ENCODE results near the gene SHISA7. TPM values are rescaled to one million over a fixed set of nuclear protein-coding genes. Genes with fewer than 3 reads are reported as not detected.

SHISA7 gene
- total RNA-seq, 1 experiment from 2014 or later, result not detected

DNA sequence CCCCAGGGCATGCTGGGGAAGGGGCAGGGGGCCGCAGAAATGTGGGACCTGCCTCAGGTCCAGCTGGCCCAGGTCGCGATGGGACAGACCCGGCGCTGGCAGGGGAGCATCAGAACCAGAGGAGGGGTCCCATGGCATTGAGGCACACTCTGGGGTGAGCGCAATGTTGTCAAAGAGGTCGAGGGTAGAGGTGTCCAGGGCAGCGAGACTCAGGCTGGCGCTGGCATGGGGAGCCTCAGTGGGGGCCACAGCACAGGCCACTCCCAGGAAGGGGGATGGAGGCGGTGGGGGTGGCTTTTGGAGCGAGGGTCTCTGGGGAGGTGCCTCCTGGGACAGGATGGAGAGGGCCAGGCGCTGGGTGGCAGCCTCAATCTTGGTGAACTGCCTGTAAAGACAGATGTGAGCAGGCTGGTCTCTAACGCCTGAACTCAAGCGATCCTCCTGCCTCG is 20.5 kb upstream of the SHISA7 start:
- intact Hi-C loops (cut with micrococcal nuclease; ENCODE audit: unreplicated experiment), result no loop called here
- BruUV-seq (replicated peaks), result no TSS peak
- Mint-ChIP-seq H3K9me3 (ENCODE audit: unreplicated experiment) (no peaks in the 10 kb centered on the region), H3K27ac (ENCODE audit: unreplicated experiment) (no peak overlapping the region), H3K36me3 (ENCODE audit: insufficient read depth, unreplicated experiment) (peaks cover 20% of the 10 kb centered on the region), H3K4me1 (ENCODE audit: low read depth, unreplicated experiment) (peaks cover 11% of the 10 kb centered on the region), H3K27me3 (ENCODE audit: insufficient read depth, unreplicated experiment) (peaks cover 7% of the 10 kb centered on the region), H3K4me3 (ENCODE audit: unreplicated experiment) (no peak overlapping the region)
- Histone ChIP-seq H3K4me1 (peaks cover 13% of the 10 kb centered on the region), H3K4me3 (ENCODE audit: low read depth, low read length) (no peak overlapping the region), H3K9me3 (no peaks in the 10 kb centered on the region), H3K36me3 (ENCODE audit: control insufficient read depth, insufficient read depth, low read length) (no peaks in the 10 kb centered on the region), H3K27me3 (replicated peaks; ENCODE audit: control insufficient read depth, insufficient read depth, low read length) (no peaks in the 10 kb centered on the region)
- TF ChIP-seq, protein P1, sequence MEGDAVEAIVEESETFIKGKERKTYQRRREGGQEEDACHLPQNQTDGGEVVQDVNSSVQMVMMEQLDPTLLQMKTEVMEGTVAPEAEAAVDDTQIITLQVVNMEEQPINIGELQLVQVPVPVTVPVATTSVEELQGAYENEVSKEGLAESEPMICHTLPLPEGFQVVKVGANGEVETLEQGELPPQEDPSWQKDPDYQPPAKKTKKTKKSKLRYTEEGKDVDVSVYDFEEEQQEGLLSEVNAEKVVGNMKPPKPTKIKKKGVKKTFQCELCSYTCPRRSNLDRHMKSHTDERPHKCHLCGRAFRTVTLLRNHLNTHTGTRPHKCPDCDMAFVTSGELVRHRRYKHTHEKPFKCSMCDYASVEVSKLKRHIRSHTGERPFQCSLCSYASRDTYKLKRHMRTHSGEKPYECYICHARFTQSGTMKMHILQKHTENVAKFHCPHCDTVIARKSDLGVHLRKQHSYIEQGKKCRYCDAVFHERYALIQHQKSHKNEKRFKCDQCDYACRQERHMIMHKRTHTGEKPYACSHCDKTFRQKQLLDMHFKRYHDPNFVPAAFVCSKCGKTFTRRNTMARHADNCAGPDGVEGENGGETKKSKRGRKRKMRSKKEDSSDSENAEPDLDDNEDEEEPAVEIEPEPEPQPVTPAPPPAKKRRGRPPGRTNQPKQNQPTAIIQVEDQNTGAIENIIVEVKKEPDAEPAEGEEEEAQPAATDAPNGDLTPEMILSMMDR (IDR thresholded peaks at IDR 0.05; ENCODE audit: insufficient read depth in 1 of 2, low read depth in 1 of 2, low read length in 1 of 2, severe bottlenecking in 1 of 2, unreplicated experiment in 1 of 2), result no peak
- ChIA-PET POLR2A (interaction anchor here (1.1 kb wide), 1 partner anchor 13 kb away, joined by 4 read pairs; the partner anchor contains the start of gene ZNF628), CTCF (no interaction called here)
- DNase-seq, result no peak

DNA sequence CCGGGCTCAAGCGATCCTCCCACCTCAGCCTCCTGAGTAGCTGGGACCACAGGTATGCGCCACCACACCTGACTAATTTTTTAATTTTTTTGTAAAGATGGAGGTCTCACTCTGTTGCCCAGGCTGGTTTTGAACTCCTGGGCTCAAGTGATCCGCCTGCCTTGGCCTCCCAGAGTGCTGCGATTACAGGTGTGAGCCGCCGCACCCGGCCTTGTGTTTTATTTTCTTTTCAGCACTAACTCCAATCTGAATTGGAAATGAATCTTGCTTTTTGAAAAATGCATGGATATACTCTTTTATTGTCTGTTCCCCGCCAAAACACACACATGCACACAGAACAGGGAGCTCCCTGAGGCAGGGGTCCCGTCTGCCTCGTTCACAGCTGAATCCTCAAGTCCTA is 19.6 kb upstream of the SHISA7 start:
- Mint-ChIP-seq H3K27me3 (ENCODE audit: insufficient read depth, unreplicated experiment) (peaks cover 7% of the 10 kb centered on the region), H3K4me3 (ENCODE audit: unreplicated experiment) (peak overlapping the region; percentile 81), H3K9me3 (ENCODE audit: unreplicated experiment) (no peaks in the 10 kb centered on the region), H3K27ac (ENCODE audit: unreplicated experiment) (peak overlapping the region; percentile 27), H3K4me1 (ENCODE audit: low read depth, unreplicated experiment) (peaks cover 11% of the 10 kb centered on the region), H3K36me3 (ENCODE audit: insufficient read depth, unreplicated experiment) (peaks cover 20% of the 10 kb centered on the region)
- no peak for DNase-seq
- intact Hi-C loops (cut with micrococcal nuclease; ENCODE audit: unreplicated experiment), result no loop called here
- Histone ChIP-seq H3K9me3 (no peaks in the 10 kb centered on the region), H3K27me3 (replicated peaks; ENCODE audit: control insufficient read depth, insufficient read depth, low read length) (no peaks in the 10 kb centered on the region), H3K36me3 (ENCODE audit: control insufficient read depth, insufficient read depth, low read length) (no peaks in the 10 kb centered on the region), H3K4me3 (ENCODE audit: low read depth, low read length) (no peak overlapping the region), H3K4me1 (peaks cover 13% of the 10 kb centered on the region)
- BruUV-seq (replicated peaks), result no TSS peak
- ChIA-PET CTCF (no interaction called here), POLR2A (interaction anchor here (1.1 kb wide), 1 partner anchor 14 kb away, joined by 4 read pairs; the partner anchor contains the start of gene ZNF628)
- TF ChIP-seq, protein P1 (IDR thresholded peaks at IDR 0.05; ENCODE audit: insufficient read depth in 1 of 2, low read depth in 1 of 2, low read length in 1 of 2, severe bottlenecking in 1 of 2, unreplicated experiment in 1 of 2), result no peak

DNA sequence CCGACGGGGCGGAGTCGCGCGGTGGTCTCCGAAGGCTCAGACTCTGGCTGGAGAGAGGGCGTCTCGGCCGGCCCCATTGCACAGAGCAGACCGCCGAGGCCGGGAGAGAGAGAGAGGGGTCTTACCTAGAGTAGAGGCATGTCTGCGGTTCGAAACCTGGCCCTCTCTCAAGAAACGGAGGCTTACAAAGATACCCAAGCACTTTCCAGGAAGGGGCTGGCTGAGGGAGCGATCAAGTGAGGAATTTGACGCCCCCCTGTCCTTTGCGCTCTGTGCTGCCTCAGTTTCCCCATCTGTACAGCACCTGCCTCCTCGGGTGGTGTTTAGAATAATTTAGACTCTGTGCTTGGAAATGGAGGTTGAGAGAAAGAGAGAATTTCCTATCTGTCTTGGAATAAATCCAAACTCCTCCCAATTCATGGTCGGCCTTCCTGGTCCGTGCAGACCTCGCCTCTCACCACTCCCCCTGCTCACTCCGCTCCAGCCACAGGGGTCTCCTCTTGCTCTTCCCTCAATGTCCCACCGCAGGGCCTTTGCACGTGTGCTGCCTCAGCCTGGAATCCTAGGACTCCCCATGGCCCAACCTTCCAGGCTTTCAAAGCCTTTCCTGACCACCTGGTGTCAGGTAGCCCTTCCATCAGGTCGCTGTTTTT is 19.0 kb upstream of the SHISA7 start:
- CTCF ChIA-PET, result interaction anchor here (0.6 to 1.1 kb wide), 16 partner anchors 14 to 313 kb away, joined by 3 to 20 read pairs (median 4); partner anchors contain the start of genes KMT5C, NAT14, TNNT1 and U2AF2
- H3K4me1 Mint-ChIP-seq (ENCODE audit: low read depth, unreplicated experiment), result peaks cover 11% of the 10 kb centered on the region
- intact Hi-C loops (cut with micrococcal nuclease; ENCODE audit: unreplicated experiment), result loop anchor here (1.0 to 2.0 kb wide), 3 partner anchors 10 to 41 kb away; partner anchors contain the start of gene ZNF628

More for the DNA sequence above, 19.0 kb upstream of the SHISA7 start:
- TF ChIP-seq, protein P1 (IDR thresholded peaks at IDR 0.05; ENCODE audit: insufficient read depth in 1 of 2, low read depth in 1 of 2, low read length in 1 of 2, severe bottlenecking in 1 of 2, unreplicated experiment in 1 of 2), result no peak
- POLR2A ChIA-PET, result interaction anchor here (0.6 to 1.1 kb wide), 19 partner anchors 9 to 393 kb away, joined by 3 to 32 read pairs (median 4); partner anchors contain the start of genes FIZ1, KMT5C, NAT14 and TMEM238
- H3K27me3 Mint-ChIP-seq (ENCODE audit: insufficient read depth, unreplicated experiment), result peaks cover 7% of the 10 kb centered on the region
- Histone ChIP-seq H3K4me3 (ENCODE audit: low read depth, low read length) (peak overlapping the region; percentile 51), H3K4me1 (peaks cover 13% of the 10 kb centered on the region), H3K9me3 (no peaks in the 10 kb centered on the region), H3K36me3 (ENCODE audit: control insufficient read depth, insufficient read depth, low read length) (no peaks in the 10 kb centered on the region), H3K27me3 (replicated peaks; ENCODE audit: control insufficient read depth, insufficient read depth, low read length) (no peaks in the 10 kb centered on the region)
- BruUV-seq (replicated peaks), result no TSS peak
- no peaks in the 10 kb centered on the region for H3K9me3 Mint-ChIP-seq (ENCODE audit: unreplicated experiment)
- H3K36me3 Mint-ChIP-seq (ENCODE audit: insufficient read depth, unreplicated experiment), result peaks cover 20% of the 10 kb centered on the region
- H3K27ac Mint-ChIP-seq (ENCODE audit: unreplicated experiment), result peak overlapping the region; percentile 19
- H3K4me3 Mint-ChIP-seq (ENCODE audit: unreplicated experiment), result peak overlapping the region; percentile 81
- DNase-seq, result no peak
